OCI-LY7 (cell line): ENCODE measurements around the gene MED25.

Experiments used
- EZH2phosphoT487 ChIP-seq: fragments of 200-600 bp; sonication (generic); IDR thresholded peaks from 2 replicates; pipeline ENCODE4 v1.6.1; 2018; ENCODE audit warnings: low read depth, borderline replicate concordance, mild to moderate bottlenecking, mixed run types, antibody characterized with exemption, low read length, moderate library complexity, mixed read lengths
- TF ChIP-seq, protein P1 (sequence below): fragments of 200-600 bp; sonication (generic); conservative IDR thresholded peaks from 2 replicates; pipeline ENCODE4 v1.5.1; 2014; ENCODE audit warnings: mild to moderate bottlenecking, antibody characterized with exemption, low read length, moderate library complexity, mixed read lengths

DNA sequence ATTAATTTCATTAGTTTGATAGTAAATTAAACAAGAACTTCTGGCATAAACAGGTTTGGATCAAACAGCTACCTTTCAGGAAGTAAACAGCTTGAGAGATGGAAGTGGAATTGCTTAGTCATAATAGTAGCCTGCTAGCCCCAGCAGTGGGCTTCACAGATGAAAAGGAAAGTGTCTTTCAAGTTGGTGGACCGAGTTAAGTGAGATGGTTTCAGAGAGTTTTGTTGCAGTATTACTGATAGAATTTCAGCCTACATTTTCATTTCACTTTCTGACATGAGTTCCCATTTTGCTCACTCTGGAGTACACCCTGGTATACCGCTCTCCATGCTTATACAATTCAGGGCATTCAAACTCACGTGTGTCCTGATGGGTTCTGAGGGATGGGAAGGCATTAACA is 30.8 kb downstream of the MED25 start:
- TF ChIP-seq, protein P1, sequence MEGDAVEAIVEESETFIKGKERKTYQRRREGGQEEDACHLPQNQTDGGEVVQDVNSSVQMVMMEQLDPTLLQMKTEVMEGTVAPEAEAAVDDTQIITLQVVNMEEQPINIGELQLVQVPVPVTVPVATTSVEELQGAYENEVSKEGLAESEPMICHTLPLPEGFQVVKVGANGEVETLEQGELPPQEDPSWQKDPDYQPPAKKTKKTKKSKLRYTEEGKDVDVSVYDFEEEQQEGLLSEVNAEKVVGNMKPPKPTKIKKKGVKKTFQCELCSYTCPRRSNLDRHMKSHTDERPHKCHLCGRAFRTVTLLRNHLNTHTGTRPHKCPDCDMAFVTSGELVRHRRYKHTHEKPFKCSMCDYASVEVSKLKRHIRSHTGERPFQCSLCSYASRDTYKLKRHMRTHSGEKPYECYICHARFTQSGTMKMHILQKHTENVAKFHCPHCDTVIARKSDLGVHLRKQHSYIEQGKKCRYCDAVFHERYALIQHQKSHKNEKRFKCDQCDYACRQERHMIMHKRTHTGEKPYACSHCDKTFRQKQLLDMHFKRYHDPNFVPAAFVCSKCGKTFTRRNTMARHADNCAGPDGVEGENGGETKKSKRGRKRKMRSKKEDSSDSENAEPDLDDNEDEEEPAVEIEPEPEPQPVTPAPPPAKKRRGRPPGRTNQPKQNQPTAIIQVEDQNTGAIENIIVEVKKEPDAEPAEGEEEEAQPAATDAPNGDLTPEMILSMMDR: no peak
- TF ChIP-seq EZH2phosphoT487: no peak
